Measurements from ENCODE around the gene HADHB. TPM values are rescaled to one million over a fixed set of nuclear protein-coding genes. Genes with fewer than 3 reads are reported as not detected.

HADHB gene
- polyA plus RNA-seq, 3 donors: 94.3 to 200 (median 186) TPM

DNA sequence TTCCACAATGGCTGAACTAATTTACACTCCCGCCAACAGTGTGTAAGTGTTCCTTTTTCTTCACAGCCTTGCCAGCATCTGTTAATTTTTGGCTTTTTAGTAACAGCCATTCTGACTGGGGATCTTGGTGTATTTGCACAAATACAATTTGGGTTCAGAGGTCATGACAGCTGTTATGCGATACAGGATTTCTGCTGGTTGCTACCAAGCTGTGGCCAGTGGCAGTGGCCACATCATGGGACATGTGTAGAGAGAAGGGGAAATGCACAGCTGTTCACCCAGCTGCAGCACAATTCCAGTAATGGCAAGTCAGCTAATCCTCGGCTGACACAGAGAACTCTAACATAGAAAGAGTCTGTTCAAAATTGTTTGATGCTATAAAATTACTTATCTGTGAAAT lies 80.2 kb downstream of the HADHB start:
- H3K4me3 Mint-ChIP-seq: no peak overlapping the region
- H3K4me3 ChIP-seq (replicated peaks in 1 of 3; ENCODE audit: low read depth in 2 of 3, low read length in 3 of 3): no peak overlapping the region
- no peak overlapping the region for H3K27ac ChIP-seq (ENCODE audit: low read depth in 1 of 2, low read length in 2 of 2)
- no peak overlapping the region for H3K9ac ChIP-seq (ENCODE audit: insufficient read depth, low read length, poor library complexity, severe bottlenecking)
- no peaks in the 10 kb centered on the region for H3K9me3 Mint-ChIP-seq
- WGBS (ENCODE audit: insufficient coverage): 0% methylated on average over 1 of the region's 3 CpGs
- no peaks in the 10 kb centered on the region for H3K36me3 ChIP-seq (replicated peaks in 1 of 2; ENCODE audit: control insufficient read depth in 1 of 2, insufficient read depth in 2 of 2, low read length in 2 of 2)
- no peaks in the 10 kb centered on the region for H3K27me3 ChIP-seq (ENCODE audit: control insufficient read depth in 2 of 2, insufficient read depth in 2 of 2, low read length in 2 of 2)
- no peak overlapping the region for H3K4me2 ChIP-seq (replicated peaks; ENCODE audit: extremely low read depth, low read length, poor library complexity, severe bottlenecking)
- no peaks in the 10 kb centered on the region for H3K36me3 Mint-ChIP-seq
- peaks cover 0 to 3% (median 2%) of the 10 kb centered on the region in 3 donors for H3K27me3 Mint-ChIP-seq (ENCODE audit: low read depth in 3 of 3)
- no peak overlapping the region for H2AFZ ChIP-seq (ENCODE audit: insufficient read depth, low read depth, low read length, poor library complexity, severe bottlenecking)
- peak overlapping the region in 1 of 7 donors; percentile 46 for H3K27ac Mint-ChIP-seq
- no peaks in the 10 kb centered on the region for H3K9me3 ChIP-seq (replicated peaks in 1 of 2; ENCODE audit: control insufficient read depth in 1 of 2, insufficient read depth in 1 of 2, low read length in 2 of 2)
- no peak for DNase-seq
- no peaks in the 10 kb centered on the region for H3K79me2 ChIP-seq (ENCODE audit: insufficient read depth, low read length)
- TF ChIP-seq, protein P1, sequence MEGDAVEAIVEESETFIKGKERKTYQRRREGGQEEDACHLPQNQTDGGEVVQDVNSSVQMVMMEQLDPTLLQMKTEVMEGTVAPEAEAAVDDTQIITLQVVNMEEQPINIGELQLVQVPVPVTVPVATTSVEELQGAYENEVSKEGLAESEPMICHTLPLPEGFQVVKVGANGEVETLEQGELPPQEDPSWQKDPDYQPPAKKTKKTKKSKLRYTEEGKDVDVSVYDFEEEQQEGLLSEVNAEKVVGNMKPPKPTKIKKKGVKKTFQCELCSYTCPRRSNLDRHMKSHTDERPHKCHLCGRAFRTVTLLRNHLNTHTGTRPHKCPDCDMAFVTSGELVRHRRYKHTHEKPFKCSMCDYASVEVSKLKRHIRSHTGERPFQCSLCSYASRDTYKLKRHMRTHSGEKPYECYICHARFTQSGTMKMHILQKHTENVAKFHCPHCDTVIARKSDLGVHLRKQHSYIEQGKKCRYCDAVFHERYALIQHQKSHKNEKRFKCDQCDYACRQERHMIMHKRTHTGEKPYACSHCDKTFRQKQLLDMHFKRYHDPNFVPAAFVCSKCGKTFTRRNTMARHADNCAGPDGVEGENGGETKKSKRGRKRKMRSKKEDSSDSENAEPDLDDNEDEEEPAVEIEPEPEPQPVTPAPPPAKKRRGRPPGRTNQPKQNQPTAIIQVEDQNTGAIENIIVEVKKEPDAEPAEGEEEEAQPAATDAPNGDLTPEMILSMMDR (IDR thresholded peaks at IDR 0.05): no peak
- no peaks in the 10 kb centered on the region for H4K20me1 ChIP-seq (ENCODE audit: insufficient read depth, low read length)
- peaks cover 15 to 27% of the 10 kb centered on the region in 2 donors for H3K4me1 ChIP-seq (ENCODE audit: control insufficient read depth in 1 of 2, insufficient read depth in 2 of 2, low read length in 2 of 2)
- intact Hi-C loops (cut with micrococcal nuclease): no loop called here
- H3K4me1 Mint-ChIP-seq: peaks cover 41% of the 10 kb centered on the region

DNA sequence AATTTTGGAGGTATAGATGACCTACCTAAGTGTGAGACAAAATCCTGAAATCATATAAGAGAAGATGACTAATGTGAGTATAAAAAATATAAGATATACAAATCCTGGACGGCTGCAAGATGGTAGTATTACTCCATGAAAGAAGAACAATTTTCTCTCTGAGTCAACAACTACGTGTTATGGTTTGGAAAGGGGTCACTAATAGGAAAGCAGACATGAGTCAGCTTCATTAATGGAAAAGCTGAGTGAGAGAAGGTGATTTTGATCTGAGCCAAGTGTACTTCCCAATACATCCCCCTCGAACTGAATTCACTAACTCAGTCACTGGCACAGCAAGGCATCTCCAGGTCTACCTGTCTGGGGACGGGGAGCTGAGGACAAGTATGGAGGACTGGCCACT lies 81.1 kb downstream of the HADHB start:
- no CpG with 5 or more reads among the region's 4 CpGs for WGBS (ENCODE audit: insufficient coverage)
- Histone ChIP-seq H3K36me3 (replicated peaks in 1 of 2; ENCODE audit: control insufficient read depth in 1 of 2, insufficient read depth in 2 of 2, low read length in 2 of 2) (no peaks in the 10 kb centered on the region), H3K4me3 (replicated peaks in 1 of 3; ENCODE audit: low read depth in 2 of 3, low read length in 3 of 3) (no peak overlapping the region), H4K20me1 (ENCODE audit: insufficient read depth, low read length) (no peaks in the 10 kb centered on the region), H3K4me1 (ENCODE audit: control insufficient read depth in 1 of 2, insufficient read depth in 2 of 2, low read length in 2 of 2) (peaks cover 22 to 36% of the 10 kb centered on the region in 2 donors), H3K27ac (ENCODE audit: low read depth in 1 of 2, low read length in 2 of 2) (no peak overlapping the region), H2AFZ (ENCODE audit: insufficient read depth, low read depth, low read length, poor library complexity, severe bottlenecking) (no peak overlapping the region), H3K9ac (ENCODE audit: insufficient read depth, low read length, poor library complexity, severe bottlenecking) (no peak overlapping the region), H3K4me2 (replicated peaks; ENCODE audit: extremely low read depth, low read length, poor library complexity, severe bottlenecking) (no peak overlapping the region), H3K27me3 (ENCODE audit: control insufficient read depth in 2 of 2, insufficient read depth in 2 of 2, low read length in 2 of 2) (no peaks in the 10 kb centered on the region), H3K79me2 (ENCODE audit: insufficient read depth, low read length) (no peaks in the 10 kb centered on the region), H3K9me3 (replicated peaks in 1 of 2; ENCODE audit: control insufficient read depth in 1 of 2, insufficient read depth in 1 of 2, low read length in 2 of 2) (no peaks in the 10 kb centered on the region)
- Mint-ChIP-seq H3K27me3 (ENCODE audit: low read depth in 3 of 3) (peaks cover 0 to 3% (median 2%) of the 10 kb centered on the region in 3 donors), H3K4me3 (no peak overlapping the region), H3K27ac (peak overlapping the region in 1 of 7 donors; percentile 50), H3K4me1 (peaks cover 50% of the 10 kb centered on the region), H3K9me3 (no peaks in the 10 kb centered on the region), H3K36me3 (no peaks in the 10 kb centered on the region)
- TF ChIP-seq, protein P1 (IDR thresholded peaks at IDR 0.05): no peak
- peak in 1 of 3 donors; percentile 17 for DNase-seq
- intact Hi-C loops (cut with micrococcal nuclease): no loop called here

Measured in CD14-positive monocyte (primary cell).